DMS79 treated with DMSO at 0.1 percent for 48 hours (cell line): ENCODE data around the gene LAMB4.
"Not testable (repeated sequence)": the region's sequence is repeated elsewhere in the genome, so short reads cannot be mapped to it uniquely, and the experiment has no call there.

Source experiments
- DNase-seq: peaks from one replicate; lab custom pipeline; 2025; lab: John Stamatoyannopoulos, UW

The LAMB4 gene

GRCh38 chr7:108048422-108048821 lies 81.7 kb downstream of the LAMB4 start:
- no peak for DNase-seq

- no peak for DNase-seq
Measured at GRCh38 chr7:108046952-108047506, 83.1 kb downstream of the LAMB4 start.

- no peak for DNase-seq
Measured at GRCh38 chr7:108045669-108046068, 84.5 kb downstream of the LAMB4 start.

- DNase-seq, result no peak
Measured at GRCh38 chr7:108045154-108045553, 85.0 kb downstream of the LAMB4 start.

- DNase-seq, result no peak
Measured at GRCh38 chr7:108044345-108044744, 85.8 kb downstream of the LAMB4 start.

- DNase-seq, result no peak
Measured at GRCh38 chr7:108038986-108039385, 91.2 kb downstream of the LAMB4 start.

- no peak for DNase-seq
Measured at GRCh38 chr7:108037741-108038140, 92.4 kb downstream of the LAMB4 start.

GRCh38 chr7:108037140-108037539 lies 93.0 kb downstream of the LAMB4 start:
- no peak for DNase-seq

GRCh38 chr7:108034586-108034985 lies 95.6 kb downstream of the LAMB4 start:
- DNase-seq, result no peak

- DNase-seq, result no peak
Measured at GRCh38 chr7:108033776-108034497, 96.2 kb downstream of the LAMB4 start.

GRCh38 chr7:108033309-108033708 lies 96.9 kb downstream of the LAMB4 start:
- not testable (repeated sequence) for DNase-seq

- DNase-seq, result no peak
Measured at GRCh38 chr7:108030516-108030915, 99.6 kb downstream of the LAMB4 start.

GRCh38 chr7:108029034-108029433 lies 101.1 kb downstream of the LAMB4 start:
- DNase-seq, result no peak

- DNase-seq, result no peak
Measured at GRCh38 chr7:108028111-108028510, 102.0 kb downstream of the LAMB4 start.

- DNase-seq, result no peak
Measured at GRCh38 chr7:108027239-108027638, 102.9 kb downstream of the LAMB4 start.

GRCh38 chr7:108026647-108027046 lies 103.5 kb downstream of the LAMB4 start:
- no peak for DNase-seq

- DNase-seq, result no peak
Measured at GRCh38 chr7:108026116-108026515, 104.0 kb downstream of the LAMB4 start.

- no peak for DNase-seq
Measured at GRCh38 chr7:108024538-108024937, 105.6 kb downstream of the LAMB4 start.

- no peak for DNase-seq
Measured at GRCh38 chr7:108020585-108020984, 109.6 kb downstream of the LAMB4 start.

- no peak for DNase-seq
Measured at GRCh38 chr7:108018668-108019067, 111.5 kb downstream of the LAMB4 start.

- peak; percentile 65 for DNase-seq
Measured at GRCh38 chr7:108017776-108018151, 112.4 kb downstream of the LAMB4 start.

GRCh38 chr7:108016841-108017775 lies 113.1 kb downstream of the LAMB4 start:
- peak; percentile 94 for DNase-seq

- DNase-seq, result no peak
Measured at GRCh38 chr7:108015740-108016139, 114.4 kb downstream of the LAMB4 start.
